OCI-LY7 (cell line): ENCODE data around the gene DNAAF3. TPM values are rescaled to one million over a fixed set of nuclear protein-coding genes. Genes with fewer than 3 reads are reported as not detected.

ENCODE experiments used
- microRNA-seq: library from miRNA; unstranded; fragments of <30 nt; microRNA quantifications from one replicate; pipeline ENCODE4 v1.2.0, GENCODE V29; 2022; ENCODE audit warnings: borderline replicate concordance
- small RNA-seq: library from RNA; depleted of rRNA; stranded (forward); fragments of <200 nt; gene quantifications from one replicate; pipeline ENCODE3, GENCODE V24; 2014
- total RNA-seq, 2 experiments: library from RNA; depleted of rRNA in 1 of 2; stranded (reverse); fragments of >200 nt in 1 of 2; shearing (Covaris generic) in 1 of 2; gene quantifications; 2 replicates each; pipeline ENCODE4 v1.2.3, GENCODE V29; 2014 to 2022

Gene DNAAF3
- total RNA-seq, 2 experiments from 2014 or later = 2.5 to 2.8 TPM

Small RNAs within 50 kb of the gene (microRNA-seq; reads per million reads assigned to microRNA genes)
- not detected for gene MIR7975

Small RNAs within 50 kb of the gene (small RNA-seq; reads per million reads assigned to genes)
- gene MIR7975 (not detected), gene RF01210 (not detected)

Other genes with a start within 250 kb of the DNAAF3 start
- gene NLRP7, start 219.1 kb downstream of the DNAAF3 start, total RNA-seq (2014; rRNA removed; shearing (Covaris generic)) = 0.41 and 0.69 TPM in 2 replicates
- 5.6 and 8.8 TPM in 2 replicates for gene NLRP7, start 219.1 kb downstream of the DNAAF3 start, total RNA-seq (2022)
- not detected in 2 replicates for gene NLRP2, start 200.2 kb downstream of the DNAAF3 start, total RNA-seq (2014; rRNA removed; shearing (Covaris generic))
- gene NLRP2, start 200.2 kb downstream of the DNAAF3 start, total RNA-seq (2022) = not detected in 2 replicates
- gene GP6, start 128.3 kb downstream of the DNAAF3 start, total RNA-seq (2014; rRNA removed; shearing (Covaris generic)) = 0.25 and 0.44 TPM in 2 replicates
- 0.36 and 1.9 TPM in 2 replicates for gene GP6, start 128.3 kb downstream of the DNAAF3 start, total RNA-seq (2022)
- 23.1 and 29.5 TPM in 2 replicates for gene RDH13, start 103.5 kb downstream of the DNAAF3 start, total RNA-seq (2014; rRNA removed; shearing (Covaris generic))
- gene RDH13, start 103.5 kb downstream of the DNAAF3 start, total RNA-seq (2022) = 17.8 and 19.5 TPM in 2 replicates
- gene EPS8L1, start 90.7 kb downstream of the DNAAF3 start, total RNA-seq (2014; rRNA removed; shearing (Covaris generic)) = 3.5 and 11.1 TPM in 2 replicates
- gene EPS8L1, start 90.7 kb downstream of the DNAAF3 start, total RNA-seq (2022) = 10.6 and 12.5 TPM in 2 replicates
- gene PPP1R12C, start 49.0 kb downstream of the DNAAF3 start, total RNA-seq (2014; rRNA removed; shearing (Covaris generic)) = 194 and 211 TPM in 2 replicates
- 177 and 186 TPM in 2 replicates for gene PPP1R12C, start 49.0 kb downstream of the DNAAF3 start, total RNA-seq (2022)
- gene TNNT1, start 17.4 kb downstream of the DNAAF3 start, total RNA-seq (2014; rRNA removed; shearing (Covaris generic)) = 17.6 and 21.9 TPM in 2 replicates
- gene TNNT1, start 17.4 kb downstream of the DNAAF3 start, total RNA-seq (2022) = 11.2 and 11.6 TPM in 2 replicates
- gene TNNI3, start 8.9 kb downstream of the DNAAF3 start, total RNA-seq (2014; rRNA removed; shearing (Covaris generic)) = 2.6 TPM in 1 of 2 replicates, not detected in the other
- gene TNNI3, start 8.9 kb downstream of the DNAAF3 start, total RNA-seq (2022) = not detected in 2 replicates
- 0.44 TPM in 1 of 2 replicates, not detected in the other for gene SYT5, start 13.7 kb upstream of the DNAAF3 start, total RNA-seq (2014; rRNA removed; shearing (Covaris generic))
- 0.84 and 1.3 TPM in 2 replicates for gene SYT5, start 13.7 kb upstream of the DNAAF3 start, total RNA-seq (2022)
- gene PTPRH, start 42.9 kb upstream of the DNAAF3 start, total RNA-seq (2014; rRNA removed; shearing (Covaris generic)) = not detected in 2 replicates
- not detected in 2 replicates for gene PTPRH, start 42.9 kb upstream of the DNAAF3 start, total RNA-seq (2022)
- gene TMEM86B, start 62.1 kb upstream of the DNAAF3 start, total RNA-seq (2014; rRNA removed; shearing (Covaris generic)) = 6.7 and 8.1 TPM in 2 replicates
- gene TMEM86B, start 62.1 kb upstream of the DNAAF3 start, total RNA-seq (2022) = 13.7 and 13.8 TPM in 2 replicates
- gene PPP6R1, start 92.4 kb upstream of the DNAAF3 start, total RNA-seq (2014; rRNA removed; shearing (Covaris generic)) = 82.0 and 89.6 TPM in 2 replicates
- gene PPP6R1, start 92.4 kb upstream of the DNAAF3 start, total RNA-seq (2022) = 156 and 161 TPM in 2 replicates
- gene HSPBP1, start 113.5 kb upstream of the DNAAF3 start, total RNA-seq (2014; rRNA removed; shearing (Covaris generic)) = 41.3 and 50.5 TPM in 2 replicates
- 31.9 and 38.7 TPM in 2 replicates for gene HSPBP1, start 113.5 kb upstream of the DNAAF3 start, total RNA-seq (2022)
- 15.9 and 16.1 TPM in 2 replicates for gene BRSK1, start 117.4 kb upstream of the DNAAF3 start, total RNA-seq (2014; rRNA removed; shearing (Covaris generic))
- 23.9 and 25.7 TPM in 2 replicates for gene BRSK1, start 117.4 kb upstream of the DNAAF3 start, total RNA-seq (2022)
- gene TMEM150B, start 158.7 kb upstream of the DNAAF3 start, total RNA-seq (2014; rRNA removed; shearing (Covaris generic)) = not detected in 2 replicates
- not detected in 2 replicates for gene TMEM150B, start 158.7 kb upstream of the DNAAF3 start, total RNA-seq (2022)
- gene KMT5C, start 173.3 kb upstream of the DNAAF3 start, total RNA-seq (2014; rRNA removed; shearing (Covaris generic)) = 21.2 and 22.8 TPM in 2 replicates
- 36.1 and 43.4 TPM in 2 replicates for gene KMT5C, start 173.3 kb upstream of the DNAAF3 start, total RNA-seq (2022)
- gene COX6B2, start 188.1 kb upstream of the DNAAF3 start, total RNA-seq (2014; rRNA removed; shearing (Covaris generic)) = not detected in 2 replicates
- gene COX6B2, start 188.1 kb upstream of the DNAAF3 start, total RNA-seq (2022) = not detected in 2 replicates
- gene GARIN5B, start 196.6 kb upstream of the DNAAF3 start, total RNA-seq (2014; rRNA removed; shearing (Covaris generic)) = not detected in 2 replicates
- gene GARIN5B, start 196.6 kb upstream of the DNAAF3 start, total RNA-seq (2022) = not detected in 2 replicates
- gene IL11, start 203.8 kb upstream of the DNAAF3 start, total RNA-seq (2014; rRNA removed; shearing (Covaris generic)) = 0.32 TPM in 1 of 2 replicates, not detected in the other
- 0.46 and 0.55 TPM in 2 replicates for gene IL11, start 203.8 kb upstream of the DNAAF3 start, total RNA-seq (2022)
- not detected in 2 replicates for gene TMEM190, start 210.2 kb upstream of the DNAAF3 start, total RNA-seq (2014; rRNA removed; shearing (Covaris generic))
- not detected in 2 replicates for gene TMEM190, start 210.2 kb upstream of the DNAAF3 start, total RNA-seq (2022)
- 2.6 and 2.7 TPM in 2 replicates for gene TMEM238, start 217.7 kb upstream of the DNAAF3 start, total RNA-seq (2014; rRNA removed; shearing (Covaris generic))
- 6.5 and 7.1 TPM in 2 replicates for gene TMEM238, start 217.7 kb upstream of the DNAAF3 start, total RNA-seq (2022)
- 847 and 872 TPM in 2 replicates for gene RPL28, start 219.3 kb upstream of the DNAAF3 start, total RNA-seq (2014; rRNA removed; shearing (Covaris generic))
- gene RPL28, start 219.3 kb upstream of the DNAAF3 start, total RNA-seq (2022) = 2,656 and 3,234 TPM in 2 replicates
- 682 and 848 TPM in 2 replicates for gene UBE2S, start 241.2 kb upstream of the DNAAF3 start, total RNA-seq (2014; rRNA removed; shearing (Covaris generic))
- gene UBE2S, start 241.2 kb upstream of the DNAAF3 start, total RNA-seq (2022) = 285 and 321 TPM in 2 replicates